ENCODE data around the gene RTCB. TPM values are rescaled to one million over a fixed set of nuclear protein-coding genes. Genes with fewer than 3 reads are reported as not detected.
"Not testable (repeated sequence)": the region's sequence is repeated elsewhere in the genome, so short reads cannot be mapped to it uniquely, and the experiment has no call there.

Gene RTCB
- total RNA-seq, 1 donor = 111 TPM

GRCh38 chr22:32376681-32377080 lies 35.4 kb downstream of the RTCB start:
- TF ChIP-seq CTCF (IDR thresholded peaks at IDR 0.05; ENCODE audit: insufficient read depth, low read depth, low read length) = no peak
- H3K4me3 ChIP-seq (ENCODE audit: low read depth, low read length) = no peak overlapping the region
- DNase-seq (ENCODE audit: low read depth) = no peak

GRCh38 chr22:32375678-32376450 lies 36.2 kb downstream of the RTCB start:
- no peak overlapping the region for H3K4me3 ChIP-seq (ENCODE audit: low read depth, low read length)
- no peak for DNase-seq (ENCODE audit: low read depth)
- no peak for TF ChIP-seq CTCF (IDR thresholded peaks at IDR 0.05; ENCODE audit: insufficient read depth, low read depth, low read length)

- H3K4me3 ChIP-seq (ENCODE audit: low read depth, low read length) = no peak overlapping the region
- TF ChIP-seq CTCF (IDR thresholded peaks at IDR 0.05; ENCODE audit: insufficient read depth, low read depth, low read length) = no peak
- DNase-seq (ENCODE audit: low read depth) = no peak
These were observed 47.8 kb downstream of the RTCB start for GRCh38 chr22:32364210-32364609.

- no peak for DNase-seq (ENCODE audit: low read depth)
- H3K4me3 ChIP-seq (ENCODE audit: low read depth, low read length) = no peak overlapping the region
- no peak for TF ChIP-seq CTCF (IDR thresholded peaks at IDR 0.05; ENCODE audit: insufficient read depth, low read depth, low read length)
These were observed 50.8 kb downstream of the RTCB start for GRCh38 chr22:32361257-32361656.

- not testable (repeated sequence) for H3K4me3 ChIP-seq (ENCODE audit: low read depth, low read length); DNase-seq (ENCODE audit: low read depth)
These were observed 52.0 kb downstream of the RTCB start for GRCh38 chr22:32360096-32360495.

- not testable (repeated sequence) for H3K4me3 ChIP-seq (ENCODE audit: low read depth, low read length); DNase-seq (ENCODE audit: low read depth)
These were observed 54.5 kb downstream of the RTCB start, which contains the start of gene RFPL3 for GRCh38 chr22:32357567-32357966. Gene RFPL3 (plus strand): TSS chr22:32357867. CDS start chr22:32358072, 205 bp downstream.

- no peak for DNase-seq (ENCODE audit: low read depth)
- H3K4me3 ChIP-seq (ENCODE audit: low read depth, low read length) = no peak overlapping the region
- no peak for TF ChIP-seq CTCF (IDR thresholded peaks at IDR 0.05; ENCODE audit: insufficient read depth, low read depth, low read length)
These were observed 56.3 kb downstream of the RTCB start for GRCh38 chr22:32355760-32356159.
